GM19043 (cell line): Measurements from ENCODE around the gene KCP.

Experiments
- ATAC-seq: cut with Tn5 transposase; IDR thresholded peaks from one replicate; pipeline ENCODE4 v1.9.1; 2021; ENCODE audit warnings: low read depth; ENCODE audit not compliant: unreplicated experiment

KCP gene

DNA sequence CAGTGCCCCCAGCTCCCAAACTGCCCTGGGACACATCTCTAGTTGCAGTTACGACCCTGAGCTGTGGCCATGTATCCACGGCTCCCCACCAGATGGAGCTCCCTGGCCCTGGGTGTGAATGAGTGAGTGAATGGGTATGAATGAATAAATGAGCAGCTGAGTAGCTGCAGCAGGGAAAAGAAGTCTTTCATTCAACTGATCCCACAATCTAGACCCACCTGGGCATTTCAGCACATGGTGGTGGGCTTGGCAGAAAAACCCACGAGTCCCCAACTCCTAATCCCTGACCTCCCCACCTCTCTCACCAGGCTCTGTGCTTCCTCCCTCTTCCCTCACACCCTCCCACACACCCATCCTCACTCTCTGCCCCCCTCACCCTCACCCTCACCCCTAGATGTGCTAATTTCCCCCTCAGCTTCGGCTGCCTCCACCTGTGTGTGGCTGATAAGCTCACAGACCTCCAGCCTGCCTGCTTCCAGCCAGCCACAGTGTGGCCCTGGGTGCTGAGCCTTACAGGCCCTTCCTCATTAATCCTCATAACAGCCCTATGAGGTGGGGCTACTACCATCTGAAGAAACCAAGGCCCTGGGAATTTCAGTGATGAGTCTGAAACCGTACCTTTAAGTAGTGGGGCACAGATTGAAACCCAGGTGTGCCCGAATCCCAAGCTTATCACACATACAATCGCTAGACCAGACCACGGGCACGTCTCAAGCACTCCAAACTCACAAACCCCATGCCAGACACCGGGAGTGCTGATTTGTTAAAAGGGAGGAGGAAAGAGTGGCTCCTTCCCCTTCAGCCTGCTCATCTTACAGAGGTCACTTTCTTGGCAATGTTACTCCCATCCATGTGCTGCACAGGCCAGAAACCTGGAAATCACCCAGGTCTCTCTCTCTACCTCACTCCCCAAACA, 50.1 kb downstream of the KCP start:
- no peak for ATAC-seq

DNA sequence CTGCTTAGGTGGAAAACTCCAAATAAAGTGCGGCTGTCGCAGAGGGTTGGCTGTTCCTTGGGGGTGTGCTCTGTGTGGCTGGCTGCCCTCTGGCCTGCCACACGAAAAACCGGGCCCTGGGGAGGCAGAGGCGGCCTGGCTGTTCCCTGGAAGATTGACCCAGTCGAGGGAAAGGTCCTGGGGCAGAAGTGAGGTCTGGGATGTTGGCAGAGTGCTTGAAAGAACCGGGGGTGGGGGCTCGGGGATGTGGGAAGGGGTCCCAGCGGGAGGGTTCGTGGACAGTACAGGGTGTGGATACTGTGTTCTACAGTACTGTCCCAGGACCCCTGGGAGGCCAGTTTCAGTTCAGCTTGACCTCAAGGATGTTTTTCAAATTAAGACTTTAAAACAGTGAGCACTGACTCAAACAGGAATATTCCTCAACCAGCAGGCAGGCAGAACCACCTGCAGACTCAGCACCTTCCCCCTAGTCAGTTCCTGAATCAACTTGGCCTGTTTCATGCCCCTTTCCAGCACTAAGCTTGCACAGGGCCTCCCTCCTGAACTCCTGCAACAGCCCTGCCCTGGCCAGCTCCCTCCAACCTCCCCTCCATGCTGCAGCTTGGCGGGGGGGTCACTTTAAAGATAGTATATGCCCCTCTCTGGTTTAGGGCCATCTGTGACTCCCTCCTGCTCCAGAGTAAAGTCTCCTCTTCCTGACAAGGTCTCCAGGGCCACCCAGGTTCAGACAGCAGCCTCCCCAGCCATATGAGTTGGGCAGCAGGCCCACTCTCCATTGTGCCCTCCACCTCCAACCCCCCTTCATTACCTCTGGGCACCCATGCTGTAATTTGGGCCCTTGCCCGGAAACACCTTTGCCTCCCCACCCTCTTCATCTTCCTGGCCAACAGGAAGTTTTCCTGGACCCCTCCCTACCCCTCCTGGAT, 51.0 kb downstream of the KCP start:
- ATAC-seq, result no peak

DNA sequence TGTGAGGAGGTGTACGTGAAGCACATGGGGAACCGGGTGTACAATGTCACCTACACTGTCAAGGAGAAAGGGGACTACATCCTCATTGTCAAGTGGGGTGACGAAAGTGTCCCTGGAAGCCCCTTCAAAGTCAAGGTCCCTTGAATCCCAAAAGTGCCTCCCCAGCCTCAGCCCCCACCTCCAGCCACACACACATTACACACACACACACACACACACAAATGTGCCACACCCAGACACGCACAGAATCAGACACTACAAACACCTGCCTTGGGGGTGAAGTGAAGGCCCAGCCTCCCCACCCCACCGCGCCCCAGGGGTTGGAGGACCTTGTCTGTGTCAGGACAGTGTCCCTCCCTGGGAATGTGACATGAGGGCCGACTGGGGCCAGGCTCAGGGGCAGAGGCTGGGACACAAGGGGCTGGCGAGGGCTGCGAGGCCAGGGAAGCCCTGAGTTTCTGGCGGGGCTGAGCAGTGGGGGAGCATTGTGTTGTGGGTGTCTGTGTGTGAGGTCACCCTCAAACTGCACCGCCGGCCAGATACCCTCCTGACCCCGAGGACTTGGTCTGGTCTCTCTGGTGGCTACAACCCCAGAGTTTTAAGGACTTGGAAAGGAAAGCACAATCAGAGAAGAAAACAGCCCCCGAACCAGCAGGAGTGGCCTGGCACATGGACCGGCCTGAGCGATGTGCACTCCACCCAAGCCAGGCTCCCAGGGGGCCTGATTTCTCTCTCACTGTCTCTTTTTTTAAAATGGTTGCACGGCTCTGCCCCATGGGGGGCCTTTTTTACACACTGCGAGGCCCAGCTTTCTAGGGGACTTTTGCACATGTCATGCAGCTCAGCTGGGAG, 51.9 kb downstream of the KCP start:
- no peak for ATAC-seq

DNA sequence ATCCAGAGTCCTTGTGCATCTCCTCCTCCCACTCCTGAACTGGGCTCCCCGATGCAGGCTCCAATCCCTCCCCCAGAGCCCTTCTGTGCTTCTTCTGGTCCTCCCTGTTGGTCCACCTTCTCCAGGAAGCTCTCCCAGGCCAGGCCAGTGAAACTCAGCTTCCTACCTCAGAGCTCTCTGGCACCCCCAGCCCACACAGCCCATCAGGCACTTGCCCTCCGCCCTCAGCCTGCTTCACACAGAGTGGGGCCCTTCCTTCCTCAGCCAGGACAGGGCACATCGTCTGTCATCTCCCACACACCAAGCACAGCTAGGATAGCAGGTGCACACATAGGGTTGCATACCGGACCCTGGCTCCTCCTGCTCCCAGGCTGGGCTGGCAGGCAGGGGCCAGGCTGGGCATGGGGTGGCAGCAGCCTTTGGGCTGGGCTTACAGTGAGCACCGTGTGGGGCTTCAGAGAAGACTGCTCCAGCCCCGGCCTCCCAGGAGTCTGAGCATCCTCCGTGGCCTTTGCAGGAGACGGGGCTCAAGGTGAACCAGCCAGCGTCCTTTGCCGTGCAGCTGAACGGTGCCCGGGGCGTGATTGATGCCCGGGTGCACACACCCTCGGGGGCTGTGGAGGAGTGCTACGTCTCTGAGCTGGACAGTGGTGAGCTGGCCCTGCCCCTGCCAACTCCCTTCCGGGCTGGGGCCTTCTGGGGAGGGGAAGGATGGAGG, 54.3 kb downstream of the KCP start:
- no peak for ATAC-seq

DNA sequence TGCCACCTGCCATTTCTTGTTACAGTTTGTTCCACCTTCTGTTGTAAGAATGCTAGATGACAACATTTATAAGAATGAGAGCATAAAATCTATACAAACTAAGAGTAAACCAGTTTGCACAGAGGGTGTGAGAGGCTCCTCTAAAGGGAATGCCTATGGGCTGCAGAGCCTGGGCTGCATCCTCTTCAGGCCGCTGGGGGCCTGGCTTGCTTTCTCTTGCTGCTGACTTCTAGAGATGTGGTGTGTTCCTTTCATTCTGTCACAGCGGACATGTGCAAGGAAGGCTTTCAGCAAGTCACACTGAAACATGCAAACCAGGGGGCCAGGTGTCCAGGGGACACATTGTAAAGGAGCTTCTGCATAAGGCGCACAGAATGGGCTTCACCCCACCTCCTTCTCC, 55.0 kb downstream of the KCP start:
- ATAC-seq, result no peak

DNA sequence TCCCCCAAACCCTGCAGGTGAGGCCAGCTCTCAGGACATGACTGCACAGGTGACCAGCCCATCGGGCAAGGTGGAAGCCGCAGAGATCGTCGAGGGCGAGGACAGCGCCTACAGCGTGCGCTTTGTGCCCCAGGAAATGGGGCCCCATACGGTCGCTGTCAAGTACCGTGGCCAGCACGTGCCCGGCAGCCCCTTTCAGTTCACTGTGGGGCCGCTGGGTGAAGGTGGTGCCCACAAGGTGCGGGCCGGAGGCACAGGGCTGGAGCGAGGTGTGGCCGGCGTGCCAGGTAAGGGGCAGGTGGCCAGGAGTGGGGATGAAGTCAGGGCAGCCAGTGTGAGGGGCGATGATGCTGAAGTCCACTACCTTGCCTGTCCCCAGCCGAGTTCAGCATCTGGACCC, 56.1 kb downstream of the KCP start:
- no peak for ATAC-seq

DNA sequence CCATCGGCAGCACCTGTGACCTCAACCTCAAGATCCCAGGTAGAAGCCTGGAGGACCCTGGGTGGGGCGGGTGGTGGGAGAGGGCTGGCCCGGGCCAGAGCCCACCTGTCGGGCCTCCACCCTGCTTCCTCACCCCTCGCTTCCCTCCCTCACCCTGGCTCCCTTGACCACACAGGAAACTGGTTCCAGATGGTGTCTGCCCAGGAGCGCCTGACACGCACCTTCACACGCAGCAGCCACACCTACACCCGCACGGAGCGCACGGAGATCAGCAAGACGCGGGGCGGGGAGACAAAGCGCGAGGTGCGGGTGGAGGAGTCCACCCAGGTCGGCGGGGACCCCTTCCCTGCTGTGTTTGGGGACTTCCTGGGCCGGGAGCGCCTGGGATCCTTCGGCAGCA, 56.7 kb downstream of the KCP start:
- ATAC-seq, result no peak

DNA sequence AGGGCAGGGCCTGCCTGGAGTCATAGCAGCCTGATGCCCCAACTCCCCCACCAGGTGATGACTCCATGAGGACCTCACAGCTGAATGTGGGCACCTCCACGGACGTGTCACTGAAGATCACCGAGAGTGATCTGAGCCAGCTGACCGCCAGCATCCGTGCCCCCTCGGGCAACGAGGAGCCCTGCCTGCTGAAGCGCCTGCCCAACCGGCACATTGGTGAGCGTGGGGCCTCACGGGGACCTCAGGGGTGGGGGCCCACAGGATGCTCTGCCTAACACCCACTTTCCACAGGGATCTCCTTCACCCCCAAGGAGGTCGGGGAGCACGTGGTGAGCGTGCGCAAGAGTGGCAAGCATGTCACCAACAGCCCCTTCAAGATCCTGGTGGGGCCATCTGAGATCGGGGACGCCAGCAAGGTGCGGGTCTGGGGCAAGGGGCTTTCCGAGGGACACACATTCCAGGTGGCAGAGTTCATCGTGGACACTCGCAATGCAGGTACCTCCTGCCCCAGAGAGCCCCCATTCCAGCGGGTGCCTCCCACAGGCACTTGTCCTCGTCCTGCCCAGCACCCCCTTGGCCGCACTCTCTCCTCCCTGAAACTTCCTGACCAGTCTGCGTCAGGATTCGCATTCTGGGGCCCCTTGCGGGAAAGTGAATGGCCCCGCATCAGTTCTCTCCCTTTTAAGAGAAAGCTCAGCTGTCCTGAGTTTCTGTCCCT, 57.8 kb downstream of the KCP start:
- ATAC-seq, result no peak

DNA sequence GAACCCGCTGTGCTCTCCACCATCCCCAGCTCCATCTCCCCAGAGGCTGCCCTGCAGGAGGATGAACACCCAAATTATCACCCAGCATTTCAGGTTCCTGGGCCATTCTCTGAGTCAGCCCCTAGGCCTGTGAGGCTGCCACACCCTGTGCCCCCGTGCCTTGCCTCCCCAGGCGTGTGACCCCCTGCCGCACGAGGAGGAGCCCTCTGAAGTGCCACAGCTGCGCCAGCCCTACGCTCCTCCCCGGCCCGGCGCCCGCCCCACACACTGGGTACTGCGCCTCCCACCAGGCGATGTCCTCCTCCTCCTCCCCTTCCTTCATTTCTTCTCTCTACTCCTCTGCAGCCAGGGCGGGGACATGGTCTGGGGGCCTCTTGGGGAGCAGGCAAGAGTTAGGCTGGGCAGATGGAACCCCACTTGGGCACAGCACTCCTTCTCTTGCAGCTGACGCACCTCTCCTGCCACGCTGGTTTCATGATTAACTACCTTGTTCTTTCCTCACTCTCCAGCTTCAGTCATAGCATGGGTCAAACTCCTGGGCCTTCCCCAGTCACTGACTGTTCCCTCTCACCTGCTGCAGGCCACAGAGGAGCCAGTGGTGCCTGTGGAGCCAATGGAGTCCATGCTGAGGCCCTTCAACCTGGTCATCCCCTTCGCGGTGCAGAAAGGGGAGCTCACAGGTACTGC, 60.6 kb downstream of the KCP start:
- no peak for ATAC-seq

DNA sequence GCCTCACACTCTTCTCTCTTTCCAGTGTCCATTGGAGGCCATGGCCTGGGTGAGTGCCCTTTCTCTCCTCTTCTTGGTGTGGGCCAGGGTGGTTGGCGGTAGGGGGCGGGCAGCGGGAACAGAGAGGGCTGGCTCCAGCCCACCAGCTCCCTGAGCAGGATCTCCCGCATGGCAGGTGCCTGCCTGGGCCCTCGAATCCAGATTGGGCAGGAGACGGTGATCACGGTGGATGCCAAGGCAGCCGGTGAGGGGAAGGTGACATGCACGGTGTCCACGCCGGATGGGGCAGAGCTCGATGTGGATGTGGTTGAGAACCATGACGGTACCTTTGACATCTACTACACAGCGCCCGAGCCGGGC, 61.4 kb downstream of the KCP start:
- ATAC-seq, result no peak

DNA sequence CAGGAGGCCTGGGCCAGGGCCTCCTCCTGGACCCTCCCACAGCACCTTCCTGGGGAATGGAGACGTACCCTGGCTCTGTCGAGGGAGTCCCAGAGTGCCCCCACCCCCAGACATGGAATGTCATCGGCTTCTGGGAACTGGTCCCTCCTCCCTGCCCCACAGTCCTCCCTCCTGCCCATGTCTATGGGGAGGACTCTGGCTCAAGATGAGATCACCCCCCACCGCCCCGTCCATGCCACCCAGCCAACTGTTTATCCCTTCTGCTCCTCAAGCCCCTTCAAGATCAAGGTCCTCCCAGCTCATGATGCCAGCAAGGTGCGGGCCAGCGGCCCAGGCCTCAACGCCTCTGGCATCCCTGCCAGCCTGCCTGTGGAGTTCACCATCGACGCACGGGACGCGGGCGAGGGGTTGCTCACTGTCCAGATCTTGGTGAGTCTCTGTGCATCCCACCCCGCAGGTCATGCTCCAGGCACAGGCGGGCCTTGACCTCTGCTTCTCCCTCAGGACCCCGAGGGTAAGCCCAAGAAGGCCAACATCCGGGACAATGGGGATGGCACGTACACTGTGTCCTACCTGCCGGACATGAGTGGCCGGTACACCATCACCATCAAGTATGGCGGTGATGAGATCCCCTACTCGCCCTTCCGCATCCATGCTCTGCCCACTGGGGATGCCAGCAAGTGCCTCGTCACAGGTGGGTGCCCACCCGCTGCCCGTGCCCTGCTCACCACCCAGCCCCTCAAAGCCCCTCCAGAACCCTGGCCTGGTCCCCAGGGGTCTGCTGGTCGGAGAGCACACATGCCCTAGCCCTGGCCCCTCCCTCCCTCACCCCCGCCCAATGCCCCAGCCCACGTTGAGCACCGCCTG, 62.0 kb downstream of the KCP start:
- ATAC-seq, result no peak

DNA sequence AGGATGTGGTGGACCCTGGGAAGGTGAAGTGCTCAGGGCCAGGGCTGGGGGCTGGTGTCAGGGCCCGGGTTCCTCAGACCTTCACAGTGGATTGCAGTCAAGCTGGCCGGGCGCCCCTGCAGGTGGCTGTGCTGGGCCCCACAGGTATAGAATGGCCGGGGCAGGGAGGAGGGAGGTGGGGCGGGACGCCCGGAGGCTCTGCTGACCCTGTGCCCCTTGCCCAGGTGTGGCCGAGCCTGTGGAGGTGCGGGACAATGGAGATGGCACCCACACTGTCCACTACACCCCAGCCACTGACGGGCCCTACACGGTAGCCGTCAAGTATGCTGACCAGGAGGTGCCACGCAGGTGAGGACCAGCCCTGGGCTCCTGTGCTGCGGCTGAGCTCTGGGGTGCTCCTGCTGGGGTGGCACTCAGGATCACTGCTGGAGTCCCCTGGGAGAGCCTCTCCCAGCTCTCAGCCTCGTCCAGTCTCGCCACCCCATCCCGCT, 62.7 kb downstream of the KCP start:
- no peak for ATAC-seq

DNA sequence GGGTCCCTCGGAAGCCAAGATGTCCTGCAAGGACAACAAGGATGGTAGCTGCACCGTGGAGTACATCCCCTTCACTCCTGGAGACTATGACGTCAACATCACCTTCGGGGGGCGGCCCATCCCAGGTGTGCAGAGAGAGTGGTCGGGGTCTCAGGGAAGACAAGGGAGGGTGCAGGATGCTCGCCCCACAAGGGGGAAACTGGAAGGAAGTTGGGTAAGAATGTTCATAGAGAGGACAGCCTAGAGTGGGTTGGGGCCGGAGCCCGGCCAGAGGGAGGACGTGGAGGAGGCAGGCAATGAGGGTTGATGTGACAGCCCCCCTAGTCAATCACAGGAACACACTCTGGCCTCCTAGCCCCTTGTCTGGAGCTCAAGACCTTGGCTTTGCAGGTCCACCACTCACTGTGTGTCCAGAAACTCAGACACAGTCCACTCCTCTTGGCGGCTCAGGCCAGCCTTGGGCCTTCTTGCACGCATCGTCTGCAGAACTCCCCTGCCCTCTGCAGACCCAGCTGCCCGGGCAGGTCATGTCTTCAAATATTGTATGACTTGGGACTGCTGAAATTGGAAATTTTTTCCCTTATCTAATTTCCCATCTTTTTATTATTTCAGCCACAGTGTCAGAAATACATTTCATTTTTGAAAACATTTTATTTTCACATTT, 63.6 kb downstream of the KCP start:
- no peak for ATAC-seq

DNA sequence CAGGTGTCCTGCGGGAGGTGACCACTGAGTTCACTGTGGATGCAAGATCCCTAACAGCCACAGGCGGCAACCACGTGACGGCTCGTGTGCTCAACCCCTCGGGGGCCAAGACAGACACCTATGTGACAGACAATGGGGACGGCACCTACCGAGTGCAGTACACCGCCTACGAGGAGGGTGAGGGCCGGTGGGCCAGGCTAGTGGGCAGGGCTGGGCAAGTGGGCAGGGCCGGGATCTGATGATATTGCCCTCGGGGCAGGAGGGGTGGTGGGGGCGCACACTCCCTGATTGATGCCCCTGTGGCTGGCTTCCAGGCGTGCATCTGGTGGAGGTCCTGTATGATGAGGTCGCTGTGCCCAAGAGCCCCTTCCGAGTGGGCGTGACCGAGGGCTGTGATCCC, 64.5 kb downstream of the KCP start:
- ATAC-seq, result no peak

DNA sequence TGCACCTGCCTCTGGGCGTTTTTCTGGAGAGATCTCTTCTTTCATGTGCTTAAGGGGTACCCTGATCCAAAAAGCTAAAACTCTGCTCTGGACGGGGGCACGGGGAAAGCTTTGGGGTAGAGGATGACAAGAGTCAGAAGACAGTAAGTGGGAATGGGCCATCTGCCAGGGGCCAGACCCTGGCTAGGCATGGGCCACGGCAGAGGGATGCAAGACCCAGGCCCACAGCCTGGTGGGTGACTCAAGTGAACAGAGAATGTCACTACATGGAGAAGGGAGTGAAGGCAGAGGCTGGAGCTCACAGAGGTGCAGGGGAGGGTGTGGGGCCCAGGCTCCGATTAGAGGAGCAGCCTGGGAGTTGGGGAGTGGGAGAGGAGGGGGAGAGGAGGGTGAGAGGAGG, 65.0 kb downstream of the KCP start:
- ATAC-seq, result no peak

DNA sequence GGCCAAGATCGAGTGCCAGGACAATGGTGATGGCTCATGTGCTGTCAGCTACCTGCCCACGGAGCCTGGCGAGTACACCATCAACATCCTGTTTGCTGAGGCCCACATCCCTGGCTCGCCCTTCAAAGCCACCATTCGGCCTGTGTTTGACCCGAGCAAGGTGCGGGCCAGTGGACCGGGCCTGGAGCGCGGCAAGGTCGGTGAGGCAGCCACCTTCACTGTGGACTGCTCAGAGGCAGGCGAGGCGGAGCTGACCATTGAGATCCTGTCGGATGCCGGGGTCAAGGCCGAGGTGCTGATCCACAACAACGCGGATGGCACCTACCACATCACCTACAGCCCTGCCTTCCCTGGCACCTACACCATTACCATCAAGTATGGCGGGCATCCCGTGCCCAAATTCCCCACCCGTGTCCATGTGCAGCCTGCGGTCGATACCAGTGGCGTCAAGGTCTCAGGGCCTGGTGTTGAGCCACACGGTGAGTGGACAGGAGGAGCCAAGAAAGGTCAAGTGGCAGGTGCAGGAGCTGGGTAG, 65.7 kb downstream of the KCP start:
- ATAC-seq, result no peak
